ENCODE data around the gene HMGB2.

DNA sequence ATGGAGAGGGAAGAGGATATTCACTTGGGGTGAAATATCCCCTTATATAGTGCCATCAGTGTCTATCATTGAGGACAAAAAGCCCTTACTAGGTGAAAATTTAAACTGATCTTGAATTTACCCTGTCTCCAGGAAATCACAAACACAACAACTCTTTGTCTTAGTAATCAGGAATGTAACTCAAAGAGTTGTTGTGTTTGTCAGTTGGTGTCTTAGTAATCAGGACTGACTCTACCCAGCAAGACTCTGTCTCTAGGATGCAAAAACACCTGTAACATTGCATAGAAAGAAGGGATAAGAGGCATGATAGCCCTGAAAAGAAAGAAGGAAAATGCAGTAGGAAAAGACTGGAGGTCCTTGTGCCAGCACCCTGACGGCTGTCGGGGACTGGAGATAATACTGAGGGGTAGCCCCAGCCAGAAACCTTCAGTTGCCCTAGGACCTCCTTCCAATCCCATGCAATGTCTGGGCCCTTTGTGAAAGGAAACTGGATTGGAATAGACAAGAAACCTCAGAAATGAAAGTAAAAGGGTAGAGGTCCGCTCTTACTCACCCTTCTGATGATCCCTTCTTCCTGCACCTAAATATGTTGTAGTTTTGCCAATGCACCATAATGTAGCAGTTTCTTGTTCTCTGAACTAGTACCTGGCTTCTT lies 45.3 kb downstream of the HMGB2 start:
- TF ChIP-seq, protein P1, sequence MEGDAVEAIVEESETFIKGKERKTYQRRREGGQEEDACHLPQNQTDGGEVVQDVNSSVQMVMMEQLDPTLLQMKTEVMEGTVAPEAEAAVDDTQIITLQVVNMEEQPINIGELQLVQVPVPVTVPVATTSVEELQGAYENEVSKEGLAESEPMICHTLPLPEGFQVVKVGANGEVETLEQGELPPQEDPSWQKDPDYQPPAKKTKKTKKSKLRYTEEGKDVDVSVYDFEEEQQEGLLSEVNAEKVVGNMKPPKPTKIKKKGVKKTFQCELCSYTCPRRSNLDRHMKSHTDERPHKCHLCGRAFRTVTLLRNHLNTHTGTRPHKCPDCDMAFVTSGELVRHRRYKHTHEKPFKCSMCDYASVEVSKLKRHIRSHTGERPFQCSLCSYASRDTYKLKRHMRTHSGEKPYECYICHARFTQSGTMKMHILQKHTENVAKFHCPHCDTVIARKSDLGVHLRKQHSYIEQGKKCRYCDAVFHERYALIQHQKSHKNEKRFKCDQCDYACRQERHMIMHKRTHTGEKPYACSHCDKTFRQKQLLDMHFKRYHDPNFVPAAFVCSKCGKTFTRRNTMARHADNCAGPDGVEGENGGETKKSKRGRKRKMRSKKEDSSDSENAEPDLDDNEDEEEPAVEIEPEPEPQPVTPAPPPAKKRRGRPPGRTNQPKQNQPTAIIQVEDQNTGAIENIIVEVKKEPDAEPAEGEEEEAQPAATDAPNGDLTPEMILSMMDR (conservative IDR thresholded peaks at IDR 0.05; ENCODE audit: low read depth, low read length) = no peak
- TF ChIP-seq EZH2 (IDR thresholded peaks at IDR 0.05; ENCODE audit: low read length, unreplicated experiment) = no peak

All from PC-3 (cell line).